HUES64 (cell line): ENCODE measurements around the gene ATP9B.
"Not testable (repeated sequence)": the region's sequence is repeated elsewhere in the genome, so short reads cannot be mapped to it uniquely, and the experiment has no call there.

ENCODE experiments used
- H3K27ac ChIP-seq: 2 replicates; pipeline ENCODE4 v1.7.0; 2013; ENCODE audit warnings: low read depth, low read length, inconsistent platforms
- H3K27me3 ChIP-seq: 2 replicates; pipeline ENCODE4 v1.6.1; 2013; ENCODE audit warnings: mild to moderate bottlenecking, low read length; ENCODE audit not compliant: insufficient read depth
- H3K36me3 ChIP-seq: 2 replicates; pipeline ENCODE4 v1.6.1; 2013; ENCODE audit warnings: mild to moderate bottlenecking, low read length; ENCODE audit not compliant: insufficient read depth
- H3K4me1 ChIP-seq: 2 replicates; pipeline ENCODE4 v1.6.1; 2013; ENCODE audit warnings: mild to moderate bottlenecking, low read length, moderate library complexity; ENCODE audit not compliant: insufficient read depth
- H3K4me3 ChIP-seq: 2 replicates; pipeline ENCODE4 v1.5.1; 2013; ENCODE audit warnings: mild to moderate bottlenecking, low read length, moderate library complexity
- H3K9ac ChIP-seq: 2 replicates; pipeline ENCODE4 v1.6.1; 2013; ENCODE audit warnings: mild to moderate bottlenecking, low read depth, low read length
- H3K9me3 ChIP-seq: 2 replicates; pipeline ENCODE4 v1.6.1; 2013; ENCODE audit warnings: low read depth, low read length; ENCODE audit not compliant: insufficient read depth
- WGBS: fragments of 150-250, 120-280 bp; methylation state at CpG from one replicate; pipeline ENCODE4 v1.1.7; 2013; ENCODE audit warnings: missing lambda C conversion rate; 5-methylcytosine and 5-hydroxymethylcytosine counted together

ATP9B gene

DNA sequence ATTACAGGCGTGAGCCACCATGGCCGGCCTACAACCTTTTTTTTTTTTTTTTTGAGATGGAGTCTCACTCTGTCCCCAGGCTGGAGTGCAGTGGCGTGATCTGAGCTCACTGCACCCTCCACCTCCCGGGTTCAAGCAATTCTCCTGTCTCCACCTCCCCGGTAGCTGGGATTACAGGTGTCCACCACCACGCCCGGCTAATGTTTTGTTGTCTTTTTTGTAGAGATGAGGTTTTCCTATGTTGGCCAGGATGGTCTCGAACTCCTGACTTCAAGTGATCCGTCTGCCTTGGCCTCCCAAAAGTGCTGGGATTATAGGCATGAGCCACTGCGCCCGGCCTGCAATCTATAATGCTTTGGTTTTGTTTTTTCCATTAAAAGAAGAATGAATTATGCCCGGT is 307.5 kb downstream of the ATP9B start:
- 96% methylated on average over 12 of the region's 12 CpGs for WGBS
- not testable (repeated sequence) for H3K36me3 ChIP-seq, H3K27ac ChIP-seq, H3K9ac ChIP-seq, H3K27me3 ChIP-seq, H3K4me3 ChIP-seq, H3K9me3 ChIP-seq, H3K4me1 ChIP-seq

DNA sequence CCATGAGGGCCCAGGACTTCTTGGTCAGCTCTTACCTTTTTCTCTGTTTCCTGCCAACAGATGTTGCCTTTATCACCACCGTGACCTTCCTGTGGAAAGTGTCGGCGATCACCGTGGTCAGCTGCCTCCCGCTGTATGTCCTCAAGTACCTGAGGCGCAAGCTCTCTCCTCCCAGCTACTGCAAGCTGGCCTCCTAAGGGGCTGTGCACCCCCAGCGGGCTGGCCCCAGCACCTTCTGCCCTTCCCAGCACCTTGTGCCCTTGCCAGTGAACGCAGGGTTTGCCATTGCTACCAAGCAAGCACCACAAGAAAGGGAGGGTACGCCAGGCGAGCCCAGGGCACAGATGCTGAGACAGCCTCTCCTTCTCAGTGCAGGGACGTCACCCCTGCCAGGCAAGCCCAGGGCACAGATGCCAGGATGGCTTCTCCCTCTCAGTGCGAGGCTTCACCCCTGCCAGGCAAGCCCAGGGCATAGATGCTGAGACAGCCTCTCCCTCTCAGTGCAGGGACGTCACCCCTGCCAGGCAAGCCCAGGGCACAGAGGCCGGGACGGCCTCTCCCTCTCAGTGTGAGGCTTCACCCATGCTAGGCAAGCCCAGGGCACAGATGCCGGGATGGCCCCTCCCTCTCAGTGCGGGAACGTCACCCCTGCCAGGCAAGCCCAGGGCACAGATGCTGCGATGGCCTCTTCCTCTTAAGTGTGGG is 308.1 kb downstream of the ATP9B start:
- Histone ChIP-seq H3K27ac (no peak overlapping the region), H3K9ac (no peak overlapping the region), H3K4me3 (no peak overlapping the region), H3K36me3 (no peaks in the 10 kb centered on the region; the same call in 1 of the 2 replicates), H3K4me1 (no peaks in the 10 kb centered on the region), H3K27me3 (no peaks in the 10 kb centered on the region), H3K9me3 (no peaks in the 10 kb centered on the region)
- 94% methylated on average over 19 of the region's 19 CpGs for WGBS

DNA sequence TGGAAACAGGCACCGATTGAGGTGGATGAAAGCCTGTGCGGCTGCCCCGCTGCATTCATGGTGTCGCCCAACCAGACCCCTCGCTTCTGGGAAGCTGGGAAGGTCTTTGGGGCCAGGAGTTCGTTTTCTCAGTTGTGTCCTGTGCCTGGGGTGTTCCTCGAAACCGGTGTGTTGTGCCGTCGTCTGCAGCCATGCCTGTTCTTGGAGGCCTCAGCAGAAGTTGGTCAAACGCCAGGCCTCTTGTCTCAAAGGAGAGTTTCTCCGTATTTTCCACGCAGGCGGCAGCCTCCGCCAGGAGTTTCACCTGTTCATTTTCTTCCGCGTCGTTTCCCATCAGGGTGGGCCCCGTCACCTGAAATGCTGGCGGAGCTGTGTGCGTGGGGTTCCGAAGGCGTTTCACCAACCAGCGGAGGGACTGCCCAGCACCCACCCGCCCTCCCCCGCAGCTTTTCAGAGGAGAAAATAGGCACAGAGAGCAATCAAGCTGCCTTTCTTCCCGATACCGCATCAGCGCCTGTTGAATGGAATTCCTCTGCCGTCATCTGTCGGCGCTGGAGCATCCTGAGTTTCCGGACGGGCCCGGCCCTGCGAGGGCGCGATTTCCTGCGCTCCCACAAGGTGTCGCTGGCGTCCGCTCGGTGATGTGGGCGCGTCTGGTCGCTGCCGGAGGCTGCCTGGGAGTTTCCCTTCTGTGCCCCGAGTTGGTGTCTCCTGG is 309.5 kb downstream of the ATP9B start:
- H3K9ac ChIP-seq = no peak overlapping the region
- no peaks in the 10 kb centered on the region for H3K27me3 ChIP-seq
- WGBS = 43% methylated on average over 48 of the region's 48 CpGs
- no peaks in the 10 kb centered on the region; the same call in 1 of the 2 replicates for H3K36me3 ChIP-seq
- no peak overlapping the region; the same call in 1 of the 2 replicates for H3K27ac ChIP-seq
- H3K4me3 ChIP-seq = peak overlapping the region; percentile 39
- no peaks in the 10 kb centered on the region for H3K9me3 ChIP-seq
- no peaks in the 10 kb centered on the region for H3K4me1 ChIP-seq

DNA sequence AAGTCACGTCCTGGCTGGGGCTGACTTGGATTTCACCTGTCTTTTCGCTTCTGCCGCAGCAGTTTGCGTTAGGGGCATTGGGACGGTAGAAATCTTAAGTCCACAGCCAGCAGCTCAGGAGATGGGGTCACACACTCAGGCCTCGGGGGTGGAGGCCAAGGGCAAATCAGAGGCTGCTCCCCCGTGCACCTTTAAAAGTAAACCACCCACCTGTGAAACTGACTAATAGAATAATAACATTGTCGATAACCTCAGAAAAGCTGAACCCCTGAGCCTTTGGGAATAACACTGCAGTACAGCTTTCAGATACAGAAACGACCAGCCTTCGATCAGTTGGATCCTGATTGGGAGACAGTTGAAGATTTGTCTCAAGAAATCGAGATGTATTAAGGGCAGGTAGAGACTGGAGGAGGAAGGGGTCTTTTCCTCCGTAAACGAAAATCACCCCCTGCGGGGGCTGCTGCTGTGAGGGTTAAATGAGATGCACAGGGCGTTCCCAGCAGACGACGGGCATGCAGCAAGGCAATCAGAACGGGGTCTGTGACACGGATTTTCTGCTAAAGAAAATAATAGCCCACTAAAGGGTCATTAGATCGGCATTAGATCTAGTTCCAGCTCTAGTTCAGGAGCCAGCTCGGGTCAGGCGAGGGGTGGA is 310.2 kb downstream of the ATP9B start:
- no peaks in the 10 kb centered on the region for H3K4me1 ChIP-seq
- no peaks in the 10 kb centered on the region for H3K9me3 ChIP-seq
- H3K36me3 ChIP-seq = no peaks in the 10 kb centered on the region; the same call in 1 of the 2 replicates
- no peak overlapping the region for H3K9ac ChIP-seq
- no peak overlapping the region for H3K27ac ChIP-seq
- WGBS = 73% methylated on average over 22 of the region's 22 CpGs
- H3K4me3 ChIP-seq = no peak overlapping the region
- H3K27me3 ChIP-seq = no peaks in the 10 kb centered on the region

DNA sequence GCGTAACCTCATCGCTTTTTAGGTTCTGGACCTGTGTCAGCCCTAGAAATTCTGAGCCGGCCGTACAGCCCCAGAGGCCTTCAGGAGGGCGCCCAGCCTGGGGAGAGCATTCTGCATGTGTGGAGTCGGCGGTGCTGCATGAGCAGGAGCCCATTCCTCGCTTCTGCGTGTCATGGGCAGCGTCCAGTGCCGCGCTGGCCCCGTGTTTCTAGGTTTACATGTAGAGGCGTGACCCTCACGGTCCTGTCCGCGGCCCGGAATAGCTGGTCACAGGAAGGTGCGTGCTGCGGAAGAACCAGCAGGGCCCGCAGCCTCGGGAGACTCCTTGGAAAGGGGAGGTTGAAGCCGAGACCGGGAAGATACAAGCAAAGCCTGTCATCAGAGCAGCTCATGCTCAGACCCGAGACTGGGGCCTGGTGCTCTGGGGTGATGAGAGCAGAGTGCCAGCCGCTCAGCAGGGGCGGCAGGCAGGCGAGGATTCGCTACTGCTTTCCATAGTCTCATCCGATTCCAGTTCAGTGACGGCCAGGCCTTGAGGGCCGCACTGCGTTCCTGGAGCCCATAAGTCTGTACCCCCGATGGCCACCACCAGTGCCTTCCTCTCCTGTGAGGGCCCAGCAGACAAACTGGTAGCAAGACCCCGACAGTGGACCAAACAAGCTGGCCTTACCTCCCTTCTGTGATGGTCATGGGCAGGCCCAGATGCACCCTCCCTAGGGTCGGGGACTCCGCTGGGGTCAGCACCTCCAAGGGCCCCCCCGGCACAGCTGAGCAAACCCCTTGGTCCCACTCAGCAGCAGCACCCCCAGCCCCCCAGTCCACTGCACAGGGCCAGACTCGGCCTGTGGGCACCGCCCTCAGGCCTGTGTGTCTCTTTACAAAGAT is 311.0 kb downstream of the ATP9B start:
- no peaks in the 10 kb centered on the region; the same call in 1 of the 2 replicates for H3K36me3 ChIP-seq
- H3K27ac ChIP-seq = no peak overlapping the region
- H3K4me3 ChIP-seq = no peak overlapping the region
- 93% methylated on average over 40 of the region's 40 CpGs for WGBS
- no peak overlapping the region for H3K9ac ChIP-seq
- no peaks in the 10 kb centered on the region for H3K27me3 ChIP-seq
- no peaks in the 10 kb centered on the region for H3K4me1 ChIP-seq
- H3K9me3 ChIP-seq = no peaks in the 10 kb centered on the region

DNA sequence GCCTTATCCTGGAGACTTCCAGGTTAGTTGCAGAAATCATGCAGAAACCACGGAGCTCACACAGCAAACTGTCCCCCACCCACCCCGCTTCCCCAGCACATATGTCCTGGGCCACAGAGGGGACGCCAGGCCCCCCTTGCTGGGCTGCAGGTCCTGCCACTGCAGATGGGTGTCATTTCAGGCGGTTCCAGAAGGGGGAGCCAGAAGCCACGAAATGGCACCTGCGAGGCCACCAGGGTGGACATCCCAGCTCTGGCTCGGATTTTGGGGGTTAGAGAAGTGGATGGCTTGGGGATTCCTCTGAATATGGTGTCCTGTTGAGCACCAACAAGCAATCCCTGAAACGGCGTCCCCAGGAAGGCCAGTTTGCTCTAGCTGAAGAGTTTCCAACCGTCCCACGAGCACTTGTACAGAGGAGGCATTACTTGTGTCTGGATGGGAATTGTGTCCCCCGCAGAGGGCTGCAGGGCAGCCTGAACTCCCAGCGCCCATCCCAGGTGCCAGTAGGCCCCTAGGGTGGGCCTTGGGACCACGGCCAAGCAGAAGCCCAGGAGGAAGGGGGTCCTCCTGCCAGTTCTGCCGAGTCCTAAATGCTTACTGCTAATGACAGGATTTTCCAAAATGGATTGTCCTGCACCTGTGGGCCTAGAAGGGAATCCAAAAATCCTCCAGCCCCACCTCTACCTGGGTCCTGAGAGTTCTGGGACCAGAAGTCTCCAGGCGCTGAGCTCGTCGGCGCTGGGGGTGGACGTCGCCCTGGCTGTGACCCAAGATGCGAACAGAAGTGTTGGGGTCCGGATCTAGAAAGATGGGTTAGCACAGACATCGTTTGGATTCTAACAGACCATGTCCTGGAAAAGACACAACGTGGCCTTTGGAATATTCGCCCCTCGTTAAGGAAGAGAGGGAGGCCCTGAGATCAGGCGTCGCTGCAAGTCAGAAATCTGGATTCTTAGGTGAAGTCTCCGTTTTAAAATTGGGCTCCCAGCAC is 311.9 kb downstream of the ATP9B start:
- H3K4me3 ChIP-seq = no peak overlapping the region
- H3K27ac ChIP-seq = no peak overlapping the region
- H3K36me3 ChIP-seq = no peaks in the 10 kb centered on the region; the same call in 1 of the 2 replicates
- H3K9ac ChIP-seq = no peak overlapping the region
- no peaks in the 10 kb centered on the region for H3K27me3 ChIP-seq
- H3K4me1 ChIP-seq = no peaks in the 10 kb centered on the region
- no peaks in the 10 kb centered on the region for H3K9me3 ChIP-seq
- 72% methylated on average over 30 of the region's 30 CpGs for WGBS

DNA sequence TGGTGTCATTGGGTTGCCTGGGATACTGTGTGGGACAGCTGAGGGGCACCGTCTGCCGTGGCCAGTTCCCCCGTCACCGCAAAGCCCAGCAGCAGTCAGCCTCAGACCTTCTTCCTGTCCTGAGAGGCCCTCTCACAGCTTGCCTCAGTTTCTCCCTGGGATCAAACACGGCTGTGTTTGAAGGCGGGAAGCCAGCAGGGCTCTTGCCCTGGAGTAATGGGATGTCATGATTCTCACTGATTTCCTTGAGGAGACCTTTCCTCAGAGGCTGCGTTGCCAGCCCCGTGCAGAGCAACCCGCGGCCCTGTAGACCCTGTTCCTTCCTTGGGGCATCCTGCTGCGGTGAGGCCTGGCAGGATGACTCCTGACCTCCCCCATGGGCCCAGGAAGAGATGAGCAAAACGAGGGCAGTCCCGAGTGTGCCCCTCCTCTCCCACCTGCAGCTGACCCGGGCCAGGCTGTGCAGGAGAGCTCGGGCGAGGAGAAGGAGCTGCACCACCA is 312.7 kb downstream of the ATP9B start:
- H3K27me3 ChIP-seq = no peaks in the 10 kb centered on the region
- WGBS = 87% methylated on average over 16 of the region's 16 CpGs
- no peak overlapping the region for H3K27ac ChIP-seq
- no peaks in the 10 kb centered on the region; the same call in 1 of the 2 replicates for H3K36me3 ChIP-seq
- no peak overlapping the region for H3K9ac ChIP-seq
- H3K4me1 ChIP-seq = no peaks in the 10 kb centered on the region
- H3K4me3 ChIP-seq = no peak overlapping the region
- H3K9me3 ChIP-seq = no peaks in the 10 kb centered on the region

DNA sequence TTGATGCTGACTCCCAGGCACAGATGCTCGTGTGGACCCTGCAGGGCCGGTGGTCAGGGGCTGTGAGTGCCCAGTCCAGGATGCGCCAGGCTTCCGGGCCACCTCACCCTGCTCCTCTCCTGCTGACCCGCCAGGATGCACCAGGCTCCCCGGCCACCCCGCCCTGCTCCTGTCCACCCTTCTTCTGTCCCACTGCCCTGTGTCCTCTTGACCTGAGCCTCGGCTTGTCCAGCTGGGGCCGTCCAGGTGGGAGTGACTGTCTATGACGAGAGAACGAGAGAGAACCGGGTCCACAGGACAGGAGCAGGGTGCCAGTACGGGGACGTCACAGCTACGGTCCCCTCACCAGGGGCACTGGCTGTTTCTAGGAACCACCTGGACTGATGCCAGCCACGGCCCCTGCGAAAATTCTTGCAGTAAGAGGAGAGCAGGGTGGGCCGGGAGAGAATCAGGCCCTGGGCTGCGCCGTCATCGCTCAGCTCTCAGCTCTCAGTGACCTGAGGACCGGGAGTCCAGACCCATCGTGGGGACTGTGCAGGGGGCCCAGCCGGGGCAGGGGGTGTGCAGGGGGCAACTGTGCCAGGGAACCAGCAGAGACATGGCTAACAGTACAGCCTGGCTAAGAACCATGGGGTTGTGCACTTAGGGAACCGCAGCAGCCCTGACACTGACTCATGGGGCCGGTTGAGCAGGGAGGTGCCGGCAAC is 313.6 kb downstream of the ATP9B start:
- 94% methylated on average over 27 of the region's 27 CpGs for WGBS
- Histone ChIP-seq H3K9me3 (no peaks in the 10 kb centered on the region), H3K27me3 (no peaks in the 10 kb centered on the region), H3K9ac (no peak overlapping the region), H3K36me3 (no peaks in the 10 kb centered on the region), H3K27ac (no peak overlapping the region), H3K4me1 (no peaks in the 10 kb centered on the region), H3K4me3 (no peak overlapping the region)

DNA sequence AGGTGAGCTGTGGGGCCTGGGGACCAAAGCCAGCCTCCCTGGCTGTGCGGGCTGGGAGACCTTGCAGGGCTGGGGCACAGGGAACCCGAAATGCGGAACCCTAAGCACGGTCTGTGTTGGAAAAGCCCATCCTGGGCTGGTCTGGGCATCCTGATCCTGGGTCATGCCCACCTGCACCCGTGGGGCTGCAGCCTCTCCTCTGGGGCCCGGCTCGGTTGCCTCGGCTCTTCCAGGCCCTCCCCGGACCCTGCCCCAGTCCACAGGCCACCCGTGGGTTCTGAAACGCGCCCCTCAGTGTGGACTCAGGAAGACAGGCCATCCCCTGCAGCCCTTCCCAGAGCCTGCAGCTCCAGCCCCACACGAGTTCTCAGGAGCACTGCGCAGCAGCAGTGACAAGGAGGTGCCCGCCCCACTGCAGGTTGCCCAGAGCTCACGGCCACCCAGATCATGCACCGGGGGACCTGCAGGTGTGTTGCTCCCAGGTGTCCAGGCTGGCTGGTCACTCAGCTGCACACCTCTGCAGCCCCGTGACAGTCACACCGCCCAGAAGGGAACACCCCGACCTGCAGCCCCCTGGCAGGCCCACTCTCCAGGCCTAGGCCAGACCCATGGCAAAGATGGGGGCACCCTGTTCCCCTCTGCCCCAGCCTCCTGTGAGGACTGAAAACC is 314.3 kb downstream of the ATP9B start:
- Histone ChIP-seq H3K9ac (no peak overlapping the region), H3K36me3 (no peaks in the 10 kb centered on the region), H3K9me3 (no peaks in the 10 kb centered on the region), H3K27me3 (peaks cover 4% of the 10 kb centered on the region), H3K4me3 (no peak overlapping the region), H3K4me1 (no peaks in the 10 kb centered on the region), H3K27ac (no peak overlapping the region)
- 95% methylated on average over 20 of the region's 20 CpGs for WGBS
